Activated T-helper 1 cell treated with anti-CD3 and anti-CD28 coated beads, Interleukin-2, amount 50 U/mL, for 16 hours (primary cell): ENCODE results near the gene USP53.
"Not testable (repeated sequence)": the region's sequence is repeated elsewhere in the genome, so short reads cannot be mapped to it uniquely, and the experiment has no call there.

Experiments
- DNase-seq, 2 donors: peaks; one replicate each; pipeline ENCODE4 v3.0.0-alpha.2; 2020; ENCODE audit warnings: low read depth in 1 of 2, low spot score in 1 of 2

USP53 gene

GRCh38 chr4:119314356-119314755 lies 101.8 kb downstream of the USP53 start:
- no peak for DNase-seq

GRCh38 chr4:119315036-119315435 lies 102.5 kb downstream of the USP53 start:
- no peak for DNase-seq

- DNase-seq = no peak
Measured at GRCh38 chr4:119317990-119318389, 105.5 kb downstream of the USP53 start.

GRCh38 chr4:119321921-119322687 lies 109.6 kb downstream of the USP53 start, which contains the start of gene FABP2:
TSS of gene FABP2 (minus strand) at chr4:119322138. CDS start at chr4:119322102, 36 bp downstream.
- DNase-seq = no peak

GRCh38 chr4:119328695-119329094 lies 116.2 kb downstream of the USP53 start:
- no peak for DNase-seq

GRCh38 chr4:119329835-119330620 lies 117.5 kb downstream of the USP53 start:
- DNase-seq = no peak

- not testable (repeated sequence) for DNase-seq
Measured at GRCh38 chr4:119336332-119336979, 123.9 kb downstream of the USP53 start.

GRCh38 chr4:119337010-119337409 lies 124.5 kb downstream of the USP53 start:
- no peak for DNase-seq

- DNase-seq = not testable (repeated sequence)
Measured at GRCh38 chr4:119339895-119340294, 127.4 kb downstream of the USP53 start.

- not testable (repeated sequence) for DNase-seq
Measured at GRCh38 chr4:119343293-119343692, 130.8 kb downstream of the USP53 start.
